Transverse colon (tissue), 4 donors: ENCODE data around the gene YDJC. TPM values are rescaled to one million over a fixed set of nuclear protein-coding genes. Genes with fewer than 3 reads are reported as not detected.

Source experiments
- DNase-seq: peaks from one replicate; pipeline ENCODE4 v3.0.0-alpha.2; 2019
- H3K27ac ChIP-seq, 4 donors: fragments of 200-600 bp; sonication (generic); 2 replicates each; pipeline ENCODE4 v1.5.1; 2016 to 2018; ENCODE audit warnings: inconsistent platforms in 4 of 4
- H3K27me3 ChIP-seq: fragments of 200-600 bp; sonication (generic); 2 replicates; pipeline ENCODE4 v1.5.1; 2017; ENCODE audit warnings: inconsistent platforms
- H3K36me3 ChIP-seq, 4 donors: fragments of 200-600 bp; sonication (generic); 2 replicates each; pipeline ENCODE4 v1.5.1; 2017 to 2019; ENCODE audit warnings: inconsistent platforms in 4 of 4
- H3K4me1 ChIP-seq, 4 donors: fragments of 200-600 bp; sonication (generic); 2 replicates each; pipeline ENCODE4 v1.5.1; 2017 to 2020; ENCODE audit warnings: inconsistent platforms in 4 of 4
- H3K4me3 ChIP-seq, 4 donors: fragments of 200-600 bp; sonication (generic); 1 replicate in 1 of 4; 2 replicates in 3 of 4; pipeline versions ENCODE4 v1.5.1 to v1.6.1; 2017 to 2019; ENCODE audit warnings: inconsistent platforms in 4 of 4
- H3K9me3 ChIP-seq, 2 donors: fragments of 200-600 bp; sonication (generic); 2 replicates each; pipeline ENCODE4 v1.5.1; 2017 to 2019; ENCODE audit warnings: inconsistent platforms in 2 of 2
- CTCF ChIP-seq, 5 experiments: fragments of 200-600 bp in 3 of 5; fragments of 450-650 bp in 2 of 5; sonication (generic) in 3 of 5; IDR thresholded peaks; 1 replicate in 2 of 5; 2 replicates in 3 of 5; pipeline ENCODE4 v1.5.1; 2016 to 2017; ENCODE audit warnings: antibody characterized with exemption in 5 of 5, inconsistent platforms in 3 of 5, mild to moderate bottlenecking in 2 of 5, moderate library complexity in 1 of 5
- EP300 ChIP-seq: sonication (generic); formaldehyde crosslinking; IDR thresholded peaks from one replicate; pipeline ENCODE4 v1.6.1; 2017; ENCODE audit warnings: antibody characterized with exemption, low read depth
- POLR2A ChIP-seq: fragments of 450-650 bp; IDR thresholded peaks from one replicate; pipeline ENCODE4 v1.6.1; 2016; ENCODE audit warnings: antibody characterized with exemption, mild to moderate bottlenecking, moderate library complexity
- POLR2AphosphoS5 ChIP-seq, 3 donors: sonication (generic); formaldehyde crosslinking; IDR thresholded peaks; one replicate each; pipeline ENCODE4 v1.6.1; 2016; ENCODE audit warnings: antibody characterized with exemption in 3 of 3
- WGBS, 2 donors: methylation state at CpG; one replicate each; pipeline ENCODE4 v1.1.5; 2018; ENCODE audit warnings: low coverage in 1 of 2; 5-methylcytosine and 5-hydroxymethylcytosine counted together
- in situ Hi-C, 4 donors: fragments of 200-750 bp; cut with MboI; loops; one replicate each; pipeline versions ENCODE4 v1.15.0 to v1.15.1; 2017; ENCODE audit warnings: low sequenced_read_pairs in 3 of 4, low pct_ligation_motif_present in 1 of 4, low pct_unique_long_range_greater_than_20kb in 1 of 4
- intact Hi-C: fragments of 100-400 bp; cut with DNase I; formaldehyde crosslinking; loops from one replicate; pipeline ENCODE4 v1.15.1; 2023; ENCODE audit warnings: low total_unique reads
- total RNA-seq, 4 donors: library from RNA; depleted of rRNA; stranded (reverse); fragments of >200 nt; gene quantifications; one replicate each; pipeline ENCODE4 v1.1.0, GENCODE V29; 2016

The YDJC gene
- total RNA-seq, 4 donors from 2014 or later: 43.3 to 112 (median 69.5) TPM

- Histone ChIP-seq H3K4me1 (peaks cover 6 to 35% (median 22%) of the 10 kb centered on the region in 4 donors), H3K27ac (no peak overlapping the region), H3K36me3 (peaks cover 0 to 3% (median 0%) of the 10 kb centered on the region in 4 donors), H3K4me3 (no peak overlapping the region), H3K9me3 (no peaks in the 10 kb centered on the region), H3K27me3 (no peaks in the 10 kb centered on the region)
- WGBS, 2 donors: 75 to 82% methylated on average over 1 to 11 of the region's 11 CpGs
- TF ChIP-seq CTCF (IDR thresholded peaks at IDR 0.05) (no peak), POLR2AphosphoS5 (IDR thresholded peaks at IDR 0.05) (no peak), POLR2A (no peak), EP300 (no peak)
- in situ Hi-C loops (no loop called here), intact Hi-C loops (no loop called here)
- no peak for DNase-seq
Observed at GRCh38 chr22:21626735-21627469, 2.9 kb downstream of the YDJC start.

- no peak for TF ChIP-seq EP300
- TF ChIP-seq POLR2AphosphoS5 (IDR thresholded peaks at IDR 0.05): no peak
- TF ChIP-seq POLR2A: no peak
- TF ChIP-seq CTCF (IDR thresholded peaks at IDR 0.05): no peak
- H3K27me3 ChIP-seq: no peaks in the 10 kb centered on the region
- no peaks in the 10 kb centered on the region for H3K9me3 ChIP-seq
- H3K27ac ChIP-seq: no peak overlapping the region
- 70 to 74% methylated on average over 2 to 4 of the region's 4 CpGs for WGBS, 2 donors
- H3K36me3 ChIP-seq: peaks cover 0 to 3% (median 0%) of the 10 kb centered on the region in 4 donors
- intact Hi-C loops (no loop called here), in situ Hi-C loops (no loop called here)
- no peak overlapping the region for H3K4me3 ChIP-seq
- H3K4me1 ChIP-seq: peaks cover 6 to 39% (median 22%) of the 10 kb centered on the region in 4 donors
- no peak for DNase-seq
Observed at GRCh38 chr22:21626073-21626734, 3.6 kb downstream of the YDJC start.

GRCh38 chr22:21624880-21625791, 4.7 kb downstream of the YDJC start:
- TF ChIP-seq CTCF (IDR thresholded peaks at IDR 0.05): no peak
- no peak for TF ChIP-seq POLR2A
- TF ChIP-seq EP300: no peak
- no peak for TF ChIP-seq POLR2AphosphoS5 (IDR thresholded peaks at IDR 0.05)
- WGBS, 2 donors: 84 to 100% methylated on average over 1 to 12 of the region's 12 CpGs
- H3K27ac ChIP-seq: no peak overlapping the region
- intact Hi-C loops (no loop called here), in situ Hi-C loops (no loop called here)
- H3K36me3 ChIP-seq: peaks cover 0 to 3% (median 0%) of the 10 kb centered on the region in 4 donors
- H3K9me3 ChIP-seq: no peaks in the 10 kb centered on the region
- no peak overlapping the region for H3K4me3 ChIP-seq
- H3K4me1 ChIP-seq: peaks cover 6 to 38% (median 19%) of the 10 kb centered on the region in 4 donors
- no peaks in the 10 kb centered on the region for H3K27me3 ChIP-seq
- no peak for DNase-seq
